ENCODE data around the gene CSAD. TPM values are rescaled to one million over a fixed set of nuclear protein-coding genes. Genes with fewer than 3 reads are reported as not detected.
A peak's percentile ranks its signal among the peaks of the same experiment; 100 is the strongest.

Gene CSAD
- total and polyA plus RNA-seq, 2 donors (not counting 1 experiment from before 2014, with no cell fraction given) = 57.0 to 64.6 TPM

DNA sequence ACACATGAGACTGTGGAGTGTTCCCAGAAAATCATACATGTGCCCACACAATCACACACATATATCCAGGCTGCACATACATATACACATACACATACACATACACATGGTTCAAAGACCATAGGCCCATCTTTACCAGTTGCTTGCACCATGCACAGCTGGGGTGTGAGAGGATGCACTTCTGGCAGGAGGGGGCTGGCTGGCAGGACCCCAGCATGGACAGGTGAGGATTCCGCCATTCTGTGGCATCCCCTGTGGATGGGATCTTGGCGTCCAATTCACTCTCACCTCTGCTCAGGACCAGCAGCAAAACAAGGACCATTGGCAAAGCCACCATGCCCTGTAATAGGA lies 19.4 kb upstream of the CSAD start:
- Histone ChIP-seq H3K27ac (ENCODE audit: low read length in 2 of 2) (peak overlapping the region; percentile 39 to 58), H3K4me2 (replicated peaks; ENCODE audit: low read depth, low read length, poor library complexity, severe bottlenecking) (peak overlapping the region; percentile 73), H3K36me3 (replicated peaks in 1 of 2; ENCODE audit: control extremely low read depth in 1 of 2, control insufficient read depth in 1 of 2, extremely low read depth in 1 of 2, insufficient read depth in 2 of 2, low read length in 1 of 2) (peaks cover 4 to 50% of the 10 kb centered on the region in 2 experiments), H2AFZ (ENCODE audit: insufficient read depth, low read depth, low read length, poor library complexity, severe bottlenecking) (no peak overlapping the region), H3K9me3 (ENCODE audit: control extremely low read depth in 1 of 3, control insufficient read depth in 2 of 3, insufficient read depth in 1 of 3, low read length in 2 of 3) (no peaks in the 10 kb centered on the region), H3K79me2 (ENCODE audit: control insufficient read depth, insufficient read depth, low read length) (peaks cover 54% of the 10 kb centered on the region), H3K4me1 (ENCODE audit: control insufficient read depth in 2 of 2, insufficient read depth in 2 of 2, low read length in 2 of 2) (peaks cover 74 to 81% of the 10 kb centered on the region in 2 donors), H3K9ac (ENCODE audit: low read length) (peak overlapping the region; percentile 43), H3K4me3 (ENCODE audit: control extremely low read depth in 1 of 5, extremely low read depth in 1 of 5, insufficient read depth in 1 of 5, low read depth in 2 of 5, low read length in 4 of 5) (peak overlapping the region in 3 of 5 experiments; percentile 17 to 54 (median 23)), H3K27me3 (replicated peaks in 1 of 4; ENCODE audit: control extremely low read depth in 1 of 4, control insufficient read depth in 3 of 4, insufficient read depth in 4 of 4, low read length in 3 of 4) (no peaks in the 10 kb centered on the region), H4K20me1 (ENCODE audit: control insufficient read depth, insufficient read depth, low read length, poor library complexity, severe bottlenecking) (peaks cover 63% of the 10 kb centered on the region)
- Mint-ChIP-seq H3K4me3 (peak overlapping the region; percentile 70), H3K9me3 (ENCODE audit: insufficient read depth) (no peaks in the 10 kb centered on the region), H3K4me1 (peaks cover 62% of the 10 kb centered on the region), H3K27me3 (no peaks in the 10 kb centered on the region), H3K27ac (peak overlapping the region; percentile 80)
- ATAC-seq (ENCODE audit: low read depth) = no peak
- intact Hi-C loops (cut with micrococcal nuclease) = loop anchor here (1.0 kb wide), 1 partner anchor 9 kb away; no protein-coding TSS in a partner anchor
- TF ChIP-seq, protein P1, sequence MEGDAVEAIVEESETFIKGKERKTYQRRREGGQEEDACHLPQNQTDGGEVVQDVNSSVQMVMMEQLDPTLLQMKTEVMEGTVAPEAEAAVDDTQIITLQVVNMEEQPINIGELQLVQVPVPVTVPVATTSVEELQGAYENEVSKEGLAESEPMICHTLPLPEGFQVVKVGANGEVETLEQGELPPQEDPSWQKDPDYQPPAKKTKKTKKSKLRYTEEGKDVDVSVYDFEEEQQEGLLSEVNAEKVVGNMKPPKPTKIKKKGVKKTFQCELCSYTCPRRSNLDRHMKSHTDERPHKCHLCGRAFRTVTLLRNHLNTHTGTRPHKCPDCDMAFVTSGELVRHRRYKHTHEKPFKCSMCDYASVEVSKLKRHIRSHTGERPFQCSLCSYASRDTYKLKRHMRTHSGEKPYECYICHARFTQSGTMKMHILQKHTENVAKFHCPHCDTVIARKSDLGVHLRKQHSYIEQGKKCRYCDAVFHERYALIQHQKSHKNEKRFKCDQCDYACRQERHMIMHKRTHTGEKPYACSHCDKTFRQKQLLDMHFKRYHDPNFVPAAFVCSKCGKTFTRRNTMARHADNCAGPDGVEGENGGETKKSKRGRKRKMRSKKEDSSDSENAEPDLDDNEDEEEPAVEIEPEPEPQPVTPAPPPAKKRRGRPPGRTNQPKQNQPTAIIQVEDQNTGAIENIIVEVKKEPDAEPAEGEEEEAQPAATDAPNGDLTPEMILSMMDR (IDR thresholded peaks at IDR 0.05) = no peak
- no peak for TF ChIP-seq EZH2 (IDR thresholded peaks at IDR 0.05; ENCODE audit: borderline replicate concordance, insufficient read depth, low read depth, low read length, poor library complexity, severe bottlenecking)
- ChIA-PET POLR2A (interaction anchor here (0.8 to 2.5 kb wide), 8 partner anchors 9 to 121 kb away, joined by 3 to 8 read pairs (median 4); partner anchors contain the start of genes CSAD, PFDN5 and ZNF740), CTCF (interaction anchor here (0.8 to 15.7 kb wide), 8 partner anchors 12 to 134 kb away, joined by 3 to 201 read pairs (median 18); partner anchors contain the start of genes AAAS, CSAD, ITGB7 and ZNF740)
- DNase-seq = no peak
- no CpG with 5 or more reads among the region's 2 CpGs for WGBS (ENCODE audit: insufficient coverage)

GRCh38 chr12:53199700-53200099 lies 19.0 kb upstream of the CSAD start:
- Histone ChIP-seq H3K4me3 (ENCODE audit: control extremely low read depth in 1 of 5, extremely low read depth in 1 of 5, insufficient read depth in 1 of 5, low read depth in 2 of 5, low read length in 4 of 5) (peak overlapping the region in 1 of 5 experiments; percentile 54), H3K4me2 (replicated peaks; ENCODE audit: low read depth, low read length, poor library complexity, severe bottlenecking) (peak overlapping the region; percentile 73), H3K27ac (ENCODE audit: low read length in 2 of 2) (peak overlapping the region in 1 of 2 donors; percentile 39), H2AFZ (ENCODE audit: insufficient read depth, low read depth, low read length, poor library complexity, severe bottlenecking) (no peak overlapping the region), H3K9me3 (ENCODE audit: control extremely low read depth in 1 of 3, control insufficient read depth in 2 of 3, insufficient read depth in 1 of 3, low read length in 2 of 3) (no peaks in the 10 kb centered on the region), H4K20me1 (ENCODE audit: control insufficient read depth, insufficient read depth, low read length, poor library complexity, severe bottlenecking) (peaks cover 66% of the 10 kb centered on the region), H3K79me2 (ENCODE audit: control insufficient read depth, insufficient read depth, low read length) (peaks cover 50% of the 10 kb centered on the region), H3K9ac (ENCODE audit: low read length) (peak overlapping the region; percentile 43), H3K36me3 (replicated peaks in 1 of 2; ENCODE audit: control extremely low read depth in 1 of 2, control insufficient read depth in 1 of 2, extremely low read depth in 1 of 2, insufficient read depth in 2 of 2, low read length in 1 of 2) (peaks cover 4 to 54% of the 10 kb centered on the region in 2 experiments), H3K4me1 (ENCODE audit: control insufficient read depth in 2 of 2, insufficient read depth in 2 of 2, low read length in 2 of 2) (peaks cover 70 to 77% of the 10 kb centered on the region in 2 donors), H3K27me3 (replicated peaks in 1 of 4; ENCODE audit: control extremely low read depth in 1 of 4, control insufficient read depth in 3 of 4, insufficient read depth in 4 of 4, low read length in 3 of 4) (no peaks in the 10 kb centered on the region)
- DNase-seq = no peak
- POLR2A ChIA-PET = interaction anchor here (1.0 to 2.5 kb wide), 6 partner anchors 9 to 121 kb away, joined by 3 to 8 read pairs (median 6); partner anchors contain the start of genes CSAD, PFDN5 and ZNF740
- H3K27ac Mint-ChIP-seq = peak overlapping the region; percentile 80
- intact Hi-C loops (cut with micrococcal nuclease) = loop anchor here (1.0 to 5.0 kb wide), 3 partner anchors 10 to 132 kb away; partner anchors contain the start of genes CSAD and ZNF740
- H3K9me3 Mint-ChIP-seq (ENCODE audit: insufficient read depth) = no peaks in the 10 kb centered on the region
- WGBS (ENCODE audit: insufficient coverage) = 100% methylated on average over 2 of the region's 3 CpGs
- H3K4me1 Mint-ChIP-seq = peaks cover 62% of the 10 kb centered on the region
- CTCF ChIA-PET = interaction anchor here (1.1 to 15.7 kb wide), 12 partner anchors 9 to 145 kb away, joined by 3 to 201 read pairs (median 10); partner anchors contain the start of genes CSAD, ESPL1, ITGB7 and ZNF740
- ATAC-seq (ENCODE audit: low read depth) = no peak
- no peak for TF ChIP-seq EZH2 (IDR thresholded peaks at IDR 0.05; ENCODE audit: borderline replicate concordance, insufficient read depth, low read depth, low read length, poor library complexity, severe bottlenecking)
- TF ChIP-seq, protein P1 (IDR thresholded peaks at IDR 0.05) = no peak
- H3K4me3 Mint-ChIP-seq = peak overlapping the region; percentile 70
- no peaks in the 10 kb centered on the region for H3K27me3 Mint-ChIP-seq
